Measurements from ENCODE around the gene PAX5.

GRCh38 chr9:36878986-36879982, 154.8 kb downstream of the PAX5 start:
- no peak for TF ChIP-seq CTCF (IDR thresholded peaks at IDR 0.05)
- TF ChIP-seq POLR2A (IDR thresholded peaks at IDR 0.05): no peak

Measured in ovary (tissue), 3 donors.